ENCODE measurements around the gene FRMD6.
A peak's percentile ranks its signal among the peaks of the same experiment; 100 is the strongest.

Gene FRMD6

GRCh38 chr14:51651388-51652167 is at the start of gene FRMD6:
Gene FRMD6, plus strand, starts transcription at chr14:51651910. Its CDS starts 37,927 bp downstream, at chr14:51689837.
- DNase-seq = peak; percentile 88 to 93
- TF ChIP-seq POLR2A (IDR thresholded peaks at IDR 0.05; ENCODE audit: low read length) (peak; percentile 45), GATA1 (IDR thresholded peaks at IDR 0.05; ENCODE audit: low read depth, low read length) (no peak)

GRCh38 chr14:51602310-51602709 is 49.4 kb upstream of the FRMD6 start:
- TF ChIP-seq GATA1 (IDR thresholded peaks at IDR 0.05; ENCODE audit: low read depth, low read length) (no peak), POLR2A (IDR thresholded peaks at IDR 0.05; ENCODE audit: low read length) (no peak)
- DNase-seq = no peak

GRCh38 chr14:51603495-51603894 is 48.2 kb upstream of the FRMD6 start:
- no peak for DNase-seq
- TF ChIP-seq POLR2A (IDR thresholded peaks at IDR 0.05; ENCODE audit: low read length) (no peak), GATA1 (IDR thresholded peaks at IDR 0.05; ENCODE audit: low read depth, low read length) (no peak)

- TF ChIP-seq GATA1 (IDR thresholded peaks at IDR 0.05; ENCODE audit: low read depth, low read length) = no peak
- TF ChIP-seq POLR2A (IDR thresholded peaks at IDR 0.05; ENCODE audit: low read length) = no peak
- DNase-seq = no peak
Observed at GRCh38 chr14:51604073-51604472, 47.6 kb upstream of the FRMD6 start.

- DNase-seq = no peak
Observed at GRCh38 chr14:51605575-51605974, 46.1 kb upstream of the FRMD6 start.

GRCh38 chr14:51607711-51608110 is 44.0 kb upstream of the FRMD6 start:
- DNase-seq = no peak
- TF ChIP-seq POLR2A (IDR thresholded peaks at IDR 0.05; ENCODE audit: low read length) (no peak), GATA1 (IDR thresholded peaks at IDR 0.05; ENCODE audit: low read depth, low read length) (no peak)

More at GRCh38 chr14:51605575-51605974, 46.1 kb upstream of the FRMD6 start:
- TF ChIP-seq GATA1 (IDR thresholded peaks at IDR 0.05; ENCODE audit: low read depth, low read length) (no peak), POLR2A (IDR thresholded peaks at IDR 0.05; ENCODE audit: low read length) (no peak)

GRCh38 chr14:51609251-51609954 is 42.3 kb upstream of the FRMD6 start:
- TF ChIP-seq POLR2A (IDR thresholded peaks at IDR 0.05; ENCODE audit: low read length) (no peak), GATA1 (IDR thresholded peaks at IDR 0.05; ENCODE audit: low read depth, low read length) (no peak)
- no peak for DNase-seq

GRCh38 chr14:51609955-51610283 is 41.8 kb upstream of the FRMD6 start:
- no peak for TF ChIP-seq POLR2A (IDR thresholded peaks at IDR 0.05; ENCODE audit: low read length)
- TF ChIP-seq GATA1 (IDR thresholded peaks at IDR 0.05; ENCODE audit: low read depth, low read length) = no peak
- no peak for DNase-seq

GRCh38 chr14:51610771-51611170 is 40.9 kb upstream of the FRMD6 start:
- no peak for DNase-seq
- TF ChIP-seq POLR2A (IDR thresholded peaks at IDR 0.05; ENCODE audit: low read length) (no peak), GATA1 (IDR thresholded peaks at IDR 0.05; ENCODE audit: low read depth, low read length) (no peak)

GRCh38 chr14:51612449-51612848 is 39.3 kb upstream of the FRMD6 start:
- DNase-seq = no peak
- no peak for TF ChIP-seq POLR2A (IDR thresholded peaks at IDR 0.05; ENCODE audit: low read length)
- no peak for TF ChIP-seq GATA1 (IDR thresholded peaks at IDR 0.05; ENCODE audit: low read depth, low read length)

- DNase-seq = no peak
- no peak for TF ChIP-seq POLR2A (IDR thresholded peaks at IDR 0.05; ENCODE audit: low read length)
- no peak for TF ChIP-seq GATA1 (IDR thresholded peaks at IDR 0.05; ENCODE audit: low read depth, low read length)
Observed at GRCh38 chr14:51613416-51613815, 38.3 kb upstream of the FRMD6 start.

- DNase-seq = no peak
- TF ChIP-seq POLR2A (IDR thresholded peaks at IDR 0.05; ENCODE audit: low read length) = no peak
- no peak for TF ChIP-seq GATA1 (IDR thresholded peaks at IDR 0.05; ENCODE audit: low read depth, low read length)
Observed at GRCh38 chr14:51614707-51615106, 37.0 kb upstream of the FRMD6 start.

- DNase-seq = no peak
- no peak for TF ChIP-seq POLR2A (IDR thresholded peaks at IDR 0.05; ENCODE audit: low read length)
- no peak for TF ChIP-seq GATA1 (IDR thresholded peaks at IDR 0.05; ENCODE audit: low read depth, low read length)
Observed at GRCh38 chr14:51616256-51616655, 35.5 kb upstream of the FRMD6 start.

- no peak for TF ChIP-seq POLR2A (IDR thresholded peaks at IDR 0.05; ENCODE audit: low read length)
- no peak for TF ChIP-seq GATA1 (IDR thresholded peaks at IDR 0.05; ENCODE audit: low read depth, low read length)
- no peak for DNase-seq
Observed at GRCh38 chr14:51616724-51617409, 34.8 kb upstream of the FRMD6 start.

All from erythroblast (primary cell).